Transverse colon (tissue), 3 donors: ENCODE measurements around the gene TAF11L8.
"Not testable (repeated sequence)": the region's sequence is repeated elsewhere in the genome, so short reads cannot be mapped to it uniquely, and the experiment has no call there.

ENCODE experiments used
- EP300 ChIP-seq: sonication (generic); formaldehyde crosslinking; IDR thresholded peaks from one replicate; pipeline ENCODE4 v1.6.1; 2017; ENCODE audit warnings: antibody characterized with exemption, low read depth
- TF ChIP-seq, protein P1 (sequence below), 5 experiments: fragments of 200-600 bp in 3 of 5; fragments of 450-650 bp in 2 of 5; sonication (generic) in 3 of 5; IDR thresholded peaks; 1 replicate in 2 of 5; 2 replicates in 3 of 5; pipeline ENCODE4 v1.5.1; 2016 to 2017; ENCODE audit warnings: antibody characterized with exemption in 5 of 5, inconsistent platforms in 3 of 5, mild to moderate bottlenecking in 2 of 5, moderate library complexity in 1 of 5

DNA sequence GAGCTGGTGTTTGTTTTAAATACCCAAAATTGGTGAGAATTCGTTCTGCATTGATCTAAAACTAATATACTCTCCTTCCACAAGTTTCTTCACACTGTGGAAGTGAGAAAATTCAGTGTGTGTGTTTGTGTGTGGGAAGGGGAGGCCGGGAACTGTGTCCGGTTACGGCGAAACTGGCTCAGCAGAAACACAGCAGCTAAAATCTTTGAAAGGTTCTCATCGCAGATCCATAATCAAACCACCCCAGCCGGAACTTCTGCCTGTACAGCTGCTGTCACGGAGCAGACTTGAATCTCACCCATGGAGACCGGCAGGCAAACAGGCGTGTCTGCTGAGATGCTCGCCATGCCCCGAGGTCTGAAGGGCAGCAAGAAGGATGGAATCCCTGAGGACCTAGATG is 41.0 kb upstream of the TAF11L8 start, which contains the start of gene TAF11L13:
- TF ChIP-seq EP300, result not testable (repeated sequence)
- TF ChIP-seq, protein P1, sequence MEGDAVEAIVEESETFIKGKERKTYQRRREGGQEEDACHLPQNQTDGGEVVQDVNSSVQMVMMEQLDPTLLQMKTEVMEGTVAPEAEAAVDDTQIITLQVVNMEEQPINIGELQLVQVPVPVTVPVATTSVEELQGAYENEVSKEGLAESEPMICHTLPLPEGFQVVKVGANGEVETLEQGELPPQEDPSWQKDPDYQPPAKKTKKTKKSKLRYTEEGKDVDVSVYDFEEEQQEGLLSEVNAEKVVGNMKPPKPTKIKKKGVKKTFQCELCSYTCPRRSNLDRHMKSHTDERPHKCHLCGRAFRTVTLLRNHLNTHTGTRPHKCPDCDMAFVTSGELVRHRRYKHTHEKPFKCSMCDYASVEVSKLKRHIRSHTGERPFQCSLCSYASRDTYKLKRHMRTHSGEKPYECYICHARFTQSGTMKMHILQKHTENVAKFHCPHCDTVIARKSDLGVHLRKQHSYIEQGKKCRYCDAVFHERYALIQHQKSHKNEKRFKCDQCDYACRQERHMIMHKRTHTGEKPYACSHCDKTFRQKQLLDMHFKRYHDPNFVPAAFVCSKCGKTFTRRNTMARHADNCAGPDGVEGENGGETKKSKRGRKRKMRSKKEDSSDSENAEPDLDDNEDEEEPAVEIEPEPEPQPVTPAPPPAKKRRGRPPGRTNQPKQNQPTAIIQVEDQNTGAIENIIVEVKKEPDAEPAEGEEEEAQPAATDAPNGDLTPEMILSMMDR (IDR thresholded peaks at IDR 0.05), result not testable (repeated sequence)
